D341Med (cell line): ENCODE results near the gene SLC51B.
"Not testable (repeated sequence)": the region's sequence is repeated elsewhere in the genome, so short reads cannot be mapped to it uniquely, and the experiment has no call there.

Experiments
- DNase-seq: peaks from one replicate; pipeline ENCODE4 v3.0.0; 2012; ENCODE audit warnings: low spot score

SLC51B gene

GRCh38 chr15:65099801-65100200 lies 54.6 kb downstream of the SLC51B start:
- not testable (repeated sequence) for DNase-seq

GRCh38 chr15:65100442-65100841 lies 55.3 kb downstream of the SLC51B start:
- DNase-seq: no peak

- peak; percentile 74 for DNase-seq
Observed at GRCh38 chr15:65101411-65101890, 56.3 kb downstream of the SLC51B start.

- DNase-seq: peak; percentile 40
Observed at GRCh38 chr15:65101891-65102708, 56.9 kb downstream of the SLC51B start.

- no peak for DNase-seq
Observed at GRCh38 chr15:65102912-65103311, 57.7 kb downstream of the SLC51B start.
